Pulmonary artery endothelial cell (primary cell): Measurements from ENCODE around the gene CASKIN1. TPM values are rescaled to one million over a fixed set of nuclear protein-coding genes. Genes with fewer than 3 reads are reported as not detected.
"Not testable (repeated sequence)": the region's sequence is repeated elsewhere in the genome, so short reads cannot be mapped to it uniquely, and the experiment has no call there.

ENCODE experiments used
- DNase-seq: peaks from one replicate; pipeline ENCODE4 v3.0.0-alpha.2; 2011; ENCODE audit warnings: low read depth, low spot score
- total RNA-seq: library from RNA; depleted of rRNA; stranded (reverse); fragments of >200 nt; gene quantifications from 2 replicates; pipeline ENCODE4 v1.2.3, GENCODE V29; 2014

The CASKIN1 gene
- total RNA-seq, 1 donor from 2014 or later: 0.26 TPM

DNA sequence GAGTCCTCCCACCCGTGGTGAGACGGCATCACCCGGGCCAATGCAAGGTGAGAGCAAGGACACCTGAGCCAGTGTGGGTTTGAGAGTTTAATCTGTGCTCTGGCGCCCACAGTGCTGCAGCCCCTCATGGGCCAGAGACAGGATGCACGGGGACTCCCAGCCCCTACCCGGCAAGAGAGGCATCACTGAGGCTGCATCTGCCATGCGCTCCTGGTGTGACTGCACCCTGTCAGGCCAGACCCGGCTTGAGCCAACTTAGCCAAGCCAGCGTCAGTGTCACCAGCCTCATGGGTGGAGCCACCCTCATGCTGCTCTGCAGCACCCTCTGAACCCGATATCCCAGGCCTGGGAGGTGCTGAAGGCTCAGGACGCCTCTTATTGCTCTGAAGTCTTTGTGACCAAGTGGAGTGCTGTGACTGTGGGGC, 15.5 kb upstream of the CASKIN1 start:
- no peak for DNase-seq

DNA sequence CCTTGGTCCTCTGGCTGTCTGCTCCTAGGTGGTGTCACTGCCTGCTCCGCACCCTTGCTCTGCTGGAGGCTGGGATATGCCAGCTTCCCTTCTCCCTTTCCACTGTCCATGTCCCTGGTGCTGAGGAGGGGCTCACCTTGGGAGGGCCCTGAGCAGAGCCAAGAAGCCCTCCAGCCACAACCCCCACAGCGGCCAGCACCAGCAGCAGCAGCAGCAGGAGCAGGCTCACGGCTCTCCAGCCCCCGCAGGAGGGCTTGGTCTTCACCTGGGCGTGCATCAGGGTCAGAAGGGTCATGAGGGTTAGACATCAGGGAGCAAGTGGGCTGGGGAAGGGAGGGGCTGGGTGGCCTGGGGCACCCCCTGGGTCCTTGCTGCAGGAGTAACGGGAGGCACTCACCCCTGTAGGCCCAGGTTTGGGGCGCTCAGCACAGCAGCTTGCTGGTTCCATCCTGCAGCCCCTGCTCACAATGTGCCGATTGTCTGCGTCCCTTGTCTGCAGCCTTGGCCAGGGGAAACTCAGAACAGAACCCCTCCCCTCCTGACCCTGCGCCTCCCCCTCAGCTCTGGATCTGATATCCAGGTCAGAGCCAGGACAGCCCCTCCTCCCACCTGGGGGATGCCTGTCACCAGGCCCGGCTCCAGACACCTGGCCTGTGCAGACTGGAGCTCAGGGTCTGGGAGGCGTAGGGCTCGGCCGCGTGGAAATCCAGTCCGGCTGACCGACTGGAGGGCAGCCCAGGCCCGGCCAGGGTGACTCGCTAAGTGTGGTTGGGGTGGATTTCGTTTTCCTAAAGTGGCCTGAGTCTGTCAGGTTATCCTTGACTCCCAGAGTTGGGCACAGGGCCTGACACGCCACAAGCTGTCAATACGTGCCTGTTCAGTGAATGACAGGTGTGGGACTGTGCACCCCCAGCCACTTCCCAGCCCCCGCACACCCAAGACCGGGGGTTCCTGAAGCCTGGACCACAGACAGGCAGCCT, 14.3 kb upstream of the CASKIN1 start, which contains the start of gene BRICD5:
BRICD5 (minus strand) TSS at position 478 of the 980 bp plus-strand sequence; CDS start at position 448, 30 bp downstream.
- no peak for DNase-seq

- DNase-seq: no peak
These were observed 13.6 kb upstream of the CASKIN1 start for GRCh38 chr16:2210009-2210332.

- DNase-seq: no peak
These were observed 13.0 kb upstream of the CASKIN1 start for GRCh38 chr16:2209258-2210008.

DNA sequence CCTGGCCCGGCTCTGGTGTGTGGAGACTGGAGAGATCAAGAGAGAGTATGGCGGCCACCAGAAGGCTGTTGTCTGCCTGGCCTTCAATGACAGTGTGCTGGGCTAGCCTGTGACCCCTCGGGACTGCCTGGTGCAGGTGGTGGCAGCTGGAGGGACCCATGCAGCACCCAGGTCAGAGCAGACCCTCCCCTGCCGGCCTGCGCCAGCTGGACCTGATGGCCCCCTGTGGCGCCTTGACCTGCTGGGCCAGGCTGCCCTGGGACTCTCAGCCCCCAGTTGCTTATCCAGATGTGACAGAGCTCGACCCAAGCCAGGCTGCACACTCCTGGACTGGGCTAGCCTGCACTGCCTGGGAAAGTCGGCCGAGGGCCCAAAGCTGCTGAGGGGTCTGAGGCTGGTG, 12.4 kb upstream of the CASKIN1 start:
- no peak for DNase-seq

GRCh38 chr16:2208308-2208707, 11.9 kb upstream of the CASKIN1 start:
- no peak for DNase-seq

- DNase-seq: no peak
These were observed 11.5 kb upstream of the CASKIN1 start for GRCh38 chr16:2207872-2208271.

- no peak for DNase-seq
These were observed 10.5 kb upstream of the CASKIN1 start for GRCh38 chr16:2206780-2207433.

- DNase-seq: no peak
These were observed 10.0 kb upstream of the CASKIN1 start for GRCh38 chr16:2206420-2206779.

GRCh38 chr16:2205967-2206313, 9.5 kb upstream of the CASKIN1 start:
- DNase-seq: no peak

DNA sequence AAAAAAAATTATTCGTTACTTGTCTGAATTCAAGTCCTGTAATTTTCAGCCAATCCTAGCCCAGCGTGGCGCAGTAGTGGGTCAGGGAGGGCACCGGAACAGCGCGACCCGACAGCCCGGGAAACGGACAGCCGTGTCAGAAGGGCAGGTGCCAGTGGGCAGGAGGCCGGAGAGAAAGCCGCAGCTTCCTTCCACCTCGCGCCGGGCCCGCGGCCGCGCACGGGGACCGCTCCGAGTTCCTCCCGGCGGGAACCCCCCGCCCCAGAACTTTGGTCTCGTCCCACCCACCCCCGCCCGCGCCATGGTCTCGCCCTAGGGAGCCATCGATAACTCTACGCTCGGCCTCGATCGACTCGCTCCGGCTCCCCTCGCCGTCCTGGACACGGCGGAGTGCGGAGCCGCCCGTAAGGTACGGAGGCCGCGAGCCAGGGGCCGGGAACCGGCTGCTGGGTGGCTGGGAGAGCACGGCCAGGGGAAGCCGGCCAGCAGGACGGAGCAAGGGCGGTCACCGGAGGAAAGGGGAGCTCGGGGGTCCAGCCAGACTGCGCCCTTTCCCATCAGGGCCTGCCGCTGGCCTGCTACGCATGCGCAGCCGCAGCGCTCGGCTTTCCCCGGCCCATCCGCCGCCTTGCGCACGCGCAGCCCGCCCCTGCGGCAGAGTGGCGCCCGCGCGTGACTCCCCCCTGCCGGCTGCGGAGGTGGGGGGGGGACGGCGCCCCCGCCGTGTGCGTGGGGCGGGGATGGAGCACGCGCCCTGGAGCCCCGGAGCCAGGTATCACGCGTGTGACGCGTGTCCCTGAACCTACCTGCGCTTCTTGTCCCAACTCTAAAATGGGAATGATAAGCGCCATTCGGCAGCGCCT, 8.9 kb upstream of the CASKIN1 start, which contains the start of gene MLST8:
MLST8 (plus strand) TSS at position 351 of the 863 bp plus-strand sequence. CDS start 632 bp downstream, outside the sequence.
- peak; percentile 54 for DNase-seq

DNA sequence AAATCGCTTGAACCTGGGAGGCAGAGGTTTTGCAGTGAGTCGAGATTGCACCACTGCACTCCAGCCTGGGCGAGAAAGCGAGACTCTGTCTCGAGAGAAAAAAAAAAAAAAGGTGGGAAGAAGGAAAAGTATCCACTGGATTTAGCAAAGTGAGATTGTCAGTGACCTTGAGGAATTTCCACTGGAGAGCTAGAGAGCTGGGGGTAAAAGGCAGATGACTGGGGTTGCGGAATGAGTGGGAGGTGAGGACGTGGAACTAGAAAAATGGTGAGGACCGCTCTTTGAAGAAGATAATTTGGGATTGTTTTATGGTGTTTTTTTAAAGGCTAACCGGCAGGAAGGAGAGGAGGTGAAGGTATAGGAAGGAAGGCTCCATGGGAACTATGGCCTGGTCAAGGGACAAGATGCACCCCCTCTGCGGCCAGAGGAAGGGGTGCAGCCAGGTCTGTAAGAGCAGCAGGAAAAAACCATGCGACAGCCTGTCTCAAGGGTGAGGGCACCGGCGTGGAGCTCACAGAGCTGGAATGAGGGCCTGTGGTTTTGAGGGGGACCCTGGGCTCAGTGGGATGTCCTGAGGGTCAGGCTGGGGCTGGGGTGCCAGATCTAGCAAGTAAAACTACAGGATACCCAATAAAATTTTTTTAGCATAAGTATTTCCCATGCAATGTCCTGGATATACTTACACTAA, 8.2 kb upstream of the CASKIN1 start:
- no peak for DNase-seq

DNA sequence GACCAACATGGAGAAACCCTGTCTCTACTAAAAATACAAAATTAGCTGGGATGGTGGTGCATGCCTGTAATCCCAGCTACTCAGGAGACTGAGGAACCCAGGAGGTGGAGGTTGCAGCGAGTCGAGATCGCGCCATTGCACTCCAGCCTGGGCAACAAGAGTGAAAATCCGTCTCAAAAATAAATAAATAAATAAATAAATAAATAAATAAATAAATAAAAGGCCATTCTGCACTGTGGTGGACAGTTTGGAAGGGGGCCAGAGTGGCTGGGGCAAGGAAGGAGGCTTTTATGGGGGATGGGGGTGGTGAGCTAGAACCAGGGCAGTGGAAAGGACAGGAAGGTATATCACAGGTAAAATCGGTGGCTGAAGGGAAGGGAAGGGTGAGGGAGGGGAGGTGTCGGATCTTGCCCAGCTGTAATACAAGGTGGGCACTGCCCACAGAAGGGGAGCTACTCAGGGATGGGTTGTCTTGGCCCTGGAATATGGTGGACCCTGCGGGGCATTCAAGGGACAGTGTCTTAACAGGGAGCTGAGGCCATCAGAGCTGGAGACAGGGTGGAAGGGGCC, 6.8 kb upstream of the CASKIN1 start:
- DNase-seq: not testable (repeated sequence)

DNA sequence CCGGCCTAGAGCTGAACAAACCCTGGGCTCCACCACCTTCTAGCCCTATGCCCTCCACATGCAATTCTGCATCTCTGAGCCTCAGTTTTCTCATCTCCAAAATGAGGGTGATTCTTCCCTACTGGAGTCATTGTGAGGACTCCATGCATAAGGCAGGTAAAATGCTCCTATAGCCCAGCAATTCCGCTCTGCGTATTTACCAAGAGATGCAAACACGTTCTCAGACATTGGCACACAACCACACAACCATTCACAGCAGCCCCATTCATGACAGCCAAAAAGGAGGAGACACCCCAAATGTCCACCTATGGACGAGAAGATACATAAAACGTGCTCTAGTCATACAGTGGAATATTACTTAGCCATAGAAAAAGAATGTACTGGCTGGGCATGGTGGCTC, 3.9 kb upstream of the CASKIN1 start:
- DNase-seq: no peak

- DNase-seq: no peak
These were observed 3.3 kb upstream of the CASKIN1 start for GRCh38 chr16:2199621-2200139.

GRCh38 chr16:2199095-2199494, 2.7 kb upstream of the CASKIN1 start:
- DNase-seq: no peak

- DNase-seq: no peak
These were observed 1.9 kb upstream of the CASKIN1 start for GRCh38 chr16:2198283-2198682.

GRCh38 chr16:2197765-2198164, 1.4 kb upstream of the CASKIN1 start:
- no peak for DNase-seq

- DNase-seq: no peak
These were observed 641 bp upstream of the CASKIN1 start for GRCh38 chr16:2196981-2197511.
